Measurements from ENCODE around the gene IGF2BP3.

The IGF2BP3 gene

DNA sequence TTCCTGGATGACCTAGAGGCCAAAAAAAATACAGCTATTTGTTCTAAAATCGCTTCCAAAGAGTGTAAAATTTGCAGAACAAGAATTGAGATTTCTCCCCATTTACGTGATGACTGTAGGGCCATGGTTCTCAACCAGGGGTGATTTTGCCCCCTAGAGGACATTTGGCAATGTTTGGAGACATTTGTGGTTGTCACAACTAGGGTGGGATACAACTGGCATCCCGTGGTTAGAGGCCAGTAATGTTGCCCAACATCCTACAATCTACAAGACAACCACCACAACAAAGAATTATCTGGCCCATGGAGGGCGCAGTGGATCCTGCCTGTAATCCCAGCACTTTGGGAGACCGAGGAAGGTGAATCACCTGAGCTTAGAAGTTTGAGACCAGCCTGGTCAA lies 193.9 kb downstream of the IGF2BP3 start:
- H4K20me1 ChIP-seq (ENCODE audit: insufficient read depth): no peaks in the 10 kb centered on the region
- no peaks in the 10 kb centered on the region for H3K27me3 ChIP-seq (ENCODE audit: insufficient read depth, low read depth)
- no peaks in the 10 kb centered on the region for H3K36me3 ChIP-seq (ENCODE audit: insufficient read depth)
- H3K79me2 ChIP-seq (ENCODE audit: insufficient read depth, low read depth): peaks cover 7% of the 10 kb centered on the region; the same call in 1 of the 2 replicates
- no peak overlapping the region for H3K4me2 ChIP-seq
- no peak overlapping the region for H2AFZ ChIP-seq (ENCODE audit: low read depth)
- H3K4me3 ChIP-seq (IDR thresholded peaks at IDR 0.05; ENCODE audit: insufficient read depth, low read depth, low read length): no peak overlapping the region
- H3K27ac ChIP-seq: no peak overlapping the region
- peaks cover 24% of the 10 kb centered on the region for H3K4me1 ChIP-seq (ENCODE audit: low read depth, poor library complexity, severe bottlenecking)
- TF ChIP-seq, protein P1, sequence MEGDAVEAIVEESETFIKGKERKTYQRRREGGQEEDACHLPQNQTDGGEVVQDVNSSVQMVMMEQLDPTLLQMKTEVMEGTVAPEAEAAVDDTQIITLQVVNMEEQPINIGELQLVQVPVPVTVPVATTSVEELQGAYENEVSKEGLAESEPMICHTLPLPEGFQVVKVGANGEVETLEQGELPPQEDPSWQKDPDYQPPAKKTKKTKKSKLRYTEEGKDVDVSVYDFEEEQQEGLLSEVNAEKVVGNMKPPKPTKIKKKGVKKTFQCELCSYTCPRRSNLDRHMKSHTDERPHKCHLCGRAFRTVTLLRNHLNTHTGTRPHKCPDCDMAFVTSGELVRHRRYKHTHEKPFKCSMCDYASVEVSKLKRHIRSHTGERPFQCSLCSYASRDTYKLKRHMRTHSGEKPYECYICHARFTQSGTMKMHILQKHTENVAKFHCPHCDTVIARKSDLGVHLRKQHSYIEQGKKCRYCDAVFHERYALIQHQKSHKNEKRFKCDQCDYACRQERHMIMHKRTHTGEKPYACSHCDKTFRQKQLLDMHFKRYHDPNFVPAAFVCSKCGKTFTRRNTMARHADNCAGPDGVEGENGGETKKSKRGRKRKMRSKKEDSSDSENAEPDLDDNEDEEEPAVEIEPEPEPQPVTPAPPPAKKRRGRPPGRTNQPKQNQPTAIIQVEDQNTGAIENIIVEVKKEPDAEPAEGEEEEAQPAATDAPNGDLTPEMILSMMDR (conservative IDR thresholded peaks at IDR 0.05; ENCODE audit: low read depth, low read length): no peak; the same call in 1 of the 2 replicates
- H3K9ac ChIP-seq: no peak overlapping the region

DNA sequence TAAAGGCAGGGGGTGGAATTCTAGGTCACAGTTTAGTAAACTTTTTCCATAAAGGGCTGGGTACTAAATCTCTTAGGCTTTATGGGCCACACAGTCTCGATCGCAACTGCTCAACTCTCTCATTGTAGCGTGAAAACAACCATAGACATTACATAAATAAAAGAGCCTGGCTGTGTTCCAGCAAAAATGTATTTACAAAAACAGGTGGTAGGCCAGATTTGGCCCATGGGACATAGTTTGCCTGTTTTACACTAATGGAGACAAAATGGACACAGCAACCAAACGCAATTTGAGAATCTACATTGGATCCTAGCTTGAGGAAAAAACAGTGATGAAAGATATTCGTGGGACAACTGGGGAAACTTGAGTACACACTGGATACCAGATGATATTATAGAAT lies 194.4 kb downstream of the IGF2BP3 start:
- TF ChIP-seq, protein P1 (conservative IDR thresholded peaks at IDR 0.05; ENCODE audit: low read depth, low read length): no peak
- H3K27me3 ChIP-seq (ENCODE audit: insufficient read depth, low read depth): no peaks in the 10 kb centered on the region
- peaks cover 24% of the 10 kb centered on the region for H3K4me1 ChIP-seq (ENCODE audit: low read depth, poor library complexity, severe bottlenecking)
- H2AFZ ChIP-seq (ENCODE audit: low read depth): no peak overlapping the region
- no peak overlapping the region for H3K4me3 ChIP-seq (IDR thresholded peaks at IDR 0.05; ENCODE audit: insufficient read depth, low read depth, low read length)
- H3K36me3 ChIP-seq (ENCODE audit: insufficient read depth): no peaks in the 10 kb centered on the region
- H3K4me2 ChIP-seq: no peak overlapping the region
- H3K9ac ChIP-seq: no peak overlapping the region
- H3K27ac ChIP-seq: no peak overlapping the region
- H3K79me2 ChIP-seq (ENCODE audit: insufficient read depth, low read depth): peaks cover 7% of the 10 kb centered on the region; the same call in 1 of the 2 replicates
- no peaks in the 10 kb centered on the region for H4K20me1 ChIP-seq (ENCODE audit: insufficient read depth)

DNA sequence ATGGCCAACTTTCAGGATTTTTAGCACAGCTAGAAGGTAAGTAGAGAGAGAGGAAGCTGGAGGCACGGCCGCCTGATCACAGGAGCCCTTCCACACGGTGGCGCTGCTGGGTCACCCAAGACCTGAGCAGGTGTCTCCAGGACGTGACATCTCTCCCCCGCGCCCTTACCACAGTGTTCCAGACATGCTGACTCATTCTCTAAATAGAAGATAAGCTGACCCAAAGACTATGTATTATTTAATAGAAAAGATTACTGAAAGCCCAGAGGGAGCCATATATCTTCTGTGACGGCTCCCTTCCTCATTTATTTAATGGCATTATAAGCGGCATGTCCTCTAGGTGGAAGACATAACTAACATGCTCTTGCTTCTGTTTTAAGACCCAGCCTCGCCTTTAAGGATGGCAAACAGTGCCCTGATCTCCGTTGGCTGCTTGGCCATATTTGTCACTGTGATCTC lies 197.1 kb downstream of the IGF2BP3 start:
- Histone ChIP-seq H4K20me1 (ENCODE audit: insufficient read depth) (no peaks in the 10 kb centered on the region), H3K4me2 (peak overlapping the region; percentile 80), H3K36me3 (ENCODE audit: insufficient read depth) (no peaks in the 10 kb centered on the region), H3K27ac (peak overlapping the region; percentile 90), H3K4me1 (ENCODE audit: low read depth, poor library complexity, severe bottlenecking) (peaks cover 24% of the 10 kb centered on the region), H3K79me2 (ENCODE audit: insufficient read depth, low read depth) (peaks cover 7% of the 10 kb centered on the region; the same call in 1 of the 2 replicates), H2AFZ (ENCODE audit: low read depth) (peak overlapping the region; percentile 89), H3K4me3 (IDR thresholded peaks at IDR 0.05; ENCODE audit: insufficient read depth, low read depth, low read length) (no peak overlapping the region), H3K27me3 (ENCODE audit: insufficient read depth, low read depth) (no peaks in the 10 kb centered on the region), H3K9ac (peak overlapping the region; percentile 86)
- TF ChIP-seq, protein P1 (conservative IDR thresholded peaks at IDR 0.05; ENCODE audit: low read depth, low read length): peak; percentile 94

DNA sequence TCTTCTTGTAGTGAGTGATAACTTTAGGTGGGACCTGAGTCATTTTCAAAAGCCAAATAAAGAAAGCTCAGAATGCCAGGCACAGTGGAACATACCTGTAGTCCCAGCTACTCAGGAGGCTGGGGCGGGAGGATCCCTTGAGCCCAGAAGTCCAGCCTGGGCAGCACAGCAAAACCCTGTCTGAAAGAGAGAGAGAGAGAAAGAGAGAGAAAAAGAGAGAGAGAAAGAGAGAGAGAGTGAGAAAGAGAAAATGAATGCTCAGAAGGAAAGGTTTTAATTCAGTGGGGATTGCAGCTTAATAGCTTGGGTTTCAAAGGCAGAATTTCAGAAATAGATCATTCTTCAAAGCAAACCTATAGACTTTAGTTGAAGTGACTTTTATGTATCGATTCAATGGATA lies 198.0 kb downstream of the IGF2BP3 start:
- peak overlapping the region; percentile 90 for H3K27ac ChIP-seq

More for the DNA sequence above, 198.0 kb downstream of the IGF2BP3 start:
- Histone ChIP-seq H4K20me1 (ENCODE audit: insufficient read depth) (no peaks in the 10 kb centered on the region), H3K4me1 (ENCODE audit: low read depth, poor library complexity, severe bottlenecking) (peaks cover 21% of the 10 kb centered on the region), H3K27me3 (ENCODE audit: insufficient read depth, low read depth) (no peaks in the 10 kb centered on the region), H2AFZ (ENCODE audit: low read depth) (peak overlapping the region; percentile 89; the same call in 1 of the 2 replicates), H3K4me2 (peak overlapping the region; percentile 80; the same call in 1 of the 2 replicates), H3K36me3 (ENCODE audit: insufficient read depth) (no peaks in the 10 kb centered on the region), H3K9ac (no peak overlapping the region), H3K4me3 (IDR thresholded peaks at IDR 0.05; ENCODE audit: insufficient read depth, low read depth, low read length) (no peak overlapping the region), H3K79me2 (ENCODE audit: insufficient read depth, low read depth) (peaks cover 7% of the 10 kb centered on the region; the same call in 1 of the 2 replicates)
- TF ChIP-seq, protein P1 (conservative IDR thresholded peaks at IDR 0.05; ENCODE audit: low read depth, low read length): no peak

All from KMS-11 (cell line).